Hepatocyte (in vitro differentiated cells): ENCODE data around the gene CDC42BPA.

Experiments used
- CTCF ChIP-seq: fragments of 200-600 bp; sonication (generic); IDR thresholded peaks from 2 replicates; pipeline ENCODE4 v1.5.1; 2016; ENCODE audit warnings: antibody characterized with exemption, mild to moderate bottlenecking; ENCODE audit not compliant: poor library complexity
- EZH2 ChIP-seq: fragments of 200-600 bp; sonication (generic); IDR thresholded peaks from 2 replicates; pipeline ENCODE4 v1.6.1; 2016; ENCODE audit warnings: antibody characterized with exemption, mild to moderate bottlenecking, borderline replicate concordance

- TF ChIP-seq CTCF (no peak), EZH2 (no peak)
These were observed 256.0 kb downstream of the CDC42BPA start for GRCh38 chr1:227062306-227062705.
